Adipocyte (in vitro differentiated cells): ENCODE results near the gene GNL1.
"Not testable (repeated sequence)": the region's sequence is repeated elsewhere in the genome, so short reads cannot be mapped to it uniquely, and the experiment has no call there.

ENCODE experiments used
- DNase-seq: peaks from one replicate; pipeline ENCODE4 v3.0.0-alpha.2; 2015; ENCODE audit warnings: low read depth
- H3K27me3 ChIP-seq: replicated peaks from 2 replicates; pipeline ENCODE4 v1.7.0; 2013; ENCODE audit warnings: mild to moderate bottlenecking, low read length, moderate library complexity; ENCODE audit not compliant: control insufficient read depth, insufficient read depth
- H3K36me3 ChIP-seq: 2 replicates; pipeline ENCODE4 v1.7.0; 2013; ENCODE audit warnings: low read length, mild to moderate bottlenecking, moderate library complexity; ENCODE audit not compliant: control insufficient read depth, insufficient read depth, severe bottlenecking
- H3K4me1 ChIP-seq: 2 replicates; pipeline ENCODE4 v1.7.0; 2013; ENCODE audit warnings: mild to moderate bottlenecking, low read length, moderate library complexity; ENCODE audit not compliant: control insufficient read depth, insufficient read depth
- H3K4me3 ChIP-seq: 2 replicates; pipeline ENCODE4 v1.7.0; 2013; ENCODE audit warnings: mild to moderate bottlenecking, low read length, moderate library complexity
- H3K9ac ChIP-seq: 2 replicates; pipeline ENCODE4 v1.7.0; 2013; ENCODE audit warnings: mild to moderate bottlenecking, low read length, moderate library complexity
- H3K9me3 ChIP-seq: 2 replicates; pipeline ENCODE4 v1.7.0; 2013; ENCODE audit warnings: mild to moderate bottlenecking, low read length, moderate library complexity; ENCODE audit not compliant: control insufficient read depth

Gene GNL1

GRCh38 chr6:30521082-30521481, 35.2 kb downstream of the GNL1 start:
- not testable (repeated sequence) for H3K9me3 ChIP-seq, H3K9ac ChIP-seq, H3K27me3 ChIP-seq, H3K4me3 ChIP-seq, H3K4me1 ChIP-seq, H3K36me3 ChIP-seq
- DNase-seq = peak; percentile 42

GRCh38 chr6:30520522-30520921, 35.8 kb downstream of the GNL1 start:
- no peak for DNase-seq
- Histone ChIP-seq H3K4me3 (no peak overlapping the region), H3K4me1 (peaks cover 3% of the 10 kb centered on the region), H3K9me3 (no peaks in the 10 kb centered on the region), H3K27me3 (no peaks in the 10 kb centered on the region), H3K36me3 (no peaks in the 10 kb centered on the region), H3K9ac (no peak overlapping the region)

- not testable (repeated sequence) for H3K4me3 ChIP-seq, H3K36me3 ChIP-seq, H3K4me1 ChIP-seq, H3K9ac ChIP-seq, DNase-seq, H3K9me3 ChIP-seq, H3K27me3 ChIP-seq
These were observed 37.7 kb downstream of the GNL1 start for GRCh38 chr6:30518505-30519145.

- DNase-seq, H3K4me1 ChIP-seq, H3K4me3 ChIP-seq, H3K9ac ChIP-seq, H3K27me3 ChIP-seq, H3K9me3 ChIP-seq, H3K36me3 ChIP-seq: not testable (repeated sequence)
These were observed 38.4 kb downstream of the GNL1 start for GRCh38 chr6:30517767-30518504.

GRCh38 chr6:30516754-30517076, 39.6 kb downstream of the GNL1 start:
- DNase-seq, H3K4me1 ChIP-seq, H3K27me3 ChIP-seq, H3K9me3 ChIP-seq, H3K36me3 ChIP-seq: not testable (repeated sequence)
- Histone ChIP-seq H3K4me3 (peak overlapping the region; percentile 89), H3K9ac (peak overlapping the region; percentile 91)

GRCh38 chr6:30515944-30516753, 40.1 kb downstream of the GNL1 start:
- peaks cover 3% of the 10 kb centered on the region for H3K4me1 ChIP-seq
- DNase-seq = peak; percentile 95

GRCh38 chr6:30515106-30515505, 41.2 kb downstream of the GNL1 start:
- no peak for DNase-seq
- H3K36me3 ChIP-seq = no peaks in the 10 kb centered on the region

More at GRCh38 chr6:30515944-30516753, 40.1 kb downstream of the GNL1 start:
- Histone ChIP-seq H3K27me3 (no peaks in the 10 kb centered on the region), H3K36me3 (no peaks in the 10 kb centered on the region), H3K9ac (peak overlapping the region; percentile 91), H3K9me3 (no peaks in the 10 kb centered on the region), H3K4me3 (peak overlapping the region; percentile 89)

GRCh38 chr6:30513451-30513850, 42.8 kb downstream of the GNL1 start:
- H3K36me3 ChIP-seq = no peaks in the 10 kb centered on the region
- H3K9ac ChIP-seq = no peak overlapping the region
- no peaks in the 10 kb centered on the region for H3K9me3 ChIP-seq
- no peaks in the 10 kb centered on the region for H3K27me3 ChIP-seq
- no peak for DNase-seq
- H3K4me3 ChIP-seq = no peak overlapping the region
- peaks cover 3% of the 10 kb centered on the region for H3K4me1 ChIP-seq

More at GRCh38 chr6:30515106-30515505, 41.2 kb downstream of the GNL1 start:
- no peak overlapping the region for H3K4me3 ChIP-seq
- no peaks in the 10 kb centered on the region for H3K9me3 ChIP-seq
- no peak overlapping the region for H3K9ac ChIP-seq
- H3K4me1 ChIP-seq = peaks cover 3% of the 10 kb centered on the region
- no peaks in the 10 kb centered on the region for H3K27me3 ChIP-seq

GRCh38 chr6:30511169-30511546, 45.1 kb downstream of the GNL1 start:
- H3K27me3 ChIP-seq = no peaks in the 10 kb centered on the region
- H3K4me3 ChIP-seq = no peak overlapping the region
- H3K4me1 ChIP-seq = peaks cover 3% of the 10 kb centered on the region
- DNase-seq = no peak
- no peaks in the 10 kb centered on the region for H3K36me3 ChIP-seq
- no peak overlapping the region for H3K9ac ChIP-seq
- H3K9me3 ChIP-seq = no peaks in the 10 kb centered on the region

- H3K4me1 ChIP-seq = no peaks in the 10 kb centered on the region
- H3K36me3 ChIP-seq = no peaks in the 10 kb centered on the region
- no peaks in the 10 kb centered on the region for H3K9me3 ChIP-seq
- DNase-seq = no peak
- no peak overlapping the region for H3K9ac ChIP-seq
- no peaks in the 10 kb centered on the region for H3K27me3 ChIP-seq
- H3K4me3 ChIP-seq = no peak overlapping the region
These were observed 45.7 kb downstream of the GNL1 start for GRCh38 chr6:30510419-30511168.
